ENCODE measurements around the gene ADIPOR2.

ADIPOR2 gene

DNA sequence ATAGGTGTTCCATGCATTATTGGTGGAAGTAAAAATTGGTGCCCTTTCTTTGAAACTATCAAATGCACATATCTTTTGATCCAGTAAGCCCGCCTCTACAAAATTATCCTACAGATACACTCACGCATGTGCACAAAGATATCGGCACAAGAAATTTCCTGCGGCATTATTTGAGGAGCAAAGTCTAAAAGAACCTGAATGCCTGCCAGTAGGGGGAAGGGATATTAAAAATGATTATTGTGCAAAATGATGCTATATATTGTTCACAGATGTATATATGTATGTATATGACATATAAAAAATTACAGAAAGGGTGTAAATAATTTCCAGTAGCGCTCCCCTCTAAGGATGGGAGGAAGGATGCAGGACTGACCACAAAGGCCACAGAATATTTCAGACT is 24.7 kb upstream of the ADIPOR2 start:
- H3K4me3 ChIP-seq (ENCODE audit: low read length), result no peak overlapping the region
- DNase-seq (ENCODE audit: low read depth), result no peak
- TF ChIP-seq, protein P1, sequence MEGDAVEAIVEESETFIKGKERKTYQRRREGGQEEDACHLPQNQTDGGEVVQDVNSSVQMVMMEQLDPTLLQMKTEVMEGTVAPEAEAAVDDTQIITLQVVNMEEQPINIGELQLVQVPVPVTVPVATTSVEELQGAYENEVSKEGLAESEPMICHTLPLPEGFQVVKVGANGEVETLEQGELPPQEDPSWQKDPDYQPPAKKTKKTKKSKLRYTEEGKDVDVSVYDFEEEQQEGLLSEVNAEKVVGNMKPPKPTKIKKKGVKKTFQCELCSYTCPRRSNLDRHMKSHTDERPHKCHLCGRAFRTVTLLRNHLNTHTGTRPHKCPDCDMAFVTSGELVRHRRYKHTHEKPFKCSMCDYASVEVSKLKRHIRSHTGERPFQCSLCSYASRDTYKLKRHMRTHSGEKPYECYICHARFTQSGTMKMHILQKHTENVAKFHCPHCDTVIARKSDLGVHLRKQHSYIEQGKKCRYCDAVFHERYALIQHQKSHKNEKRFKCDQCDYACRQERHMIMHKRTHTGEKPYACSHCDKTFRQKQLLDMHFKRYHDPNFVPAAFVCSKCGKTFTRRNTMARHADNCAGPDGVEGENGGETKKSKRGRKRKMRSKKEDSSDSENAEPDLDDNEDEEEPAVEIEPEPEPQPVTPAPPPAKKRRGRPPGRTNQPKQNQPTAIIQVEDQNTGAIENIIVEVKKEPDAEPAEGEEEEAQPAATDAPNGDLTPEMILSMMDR (conservative IDR thresholded peaks at IDR 0.05; ENCODE audit: low read length), result no peak

DNA sequence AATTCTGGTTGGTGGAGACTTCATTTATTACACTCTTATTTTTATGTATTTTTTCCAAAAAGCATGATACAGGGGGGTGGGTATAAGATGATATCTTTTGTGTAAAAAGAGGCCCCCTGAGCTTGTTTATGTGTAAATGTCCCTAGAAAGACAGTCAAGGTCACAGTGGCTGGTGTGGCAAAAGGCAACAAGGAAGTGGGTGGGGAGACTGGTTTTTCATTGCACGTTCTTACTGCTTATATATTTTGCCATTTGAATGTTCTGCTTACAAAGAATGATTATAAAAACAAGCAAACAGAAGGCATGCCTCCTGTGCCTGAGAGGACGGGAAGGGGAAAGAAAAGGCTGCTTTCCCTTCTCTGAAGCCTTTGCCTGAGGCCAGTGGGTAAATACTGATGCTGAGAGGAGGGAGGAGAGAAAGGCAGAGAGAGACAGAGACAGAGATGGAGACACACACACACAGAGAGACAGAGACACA is 24.1 kb upstream of the ADIPOR2 start:
- TF ChIP-seq, protein P1 (conservative IDR thresholded peaks at IDR 0.05; ENCODE audit: low read length), result no peak
- H3K4me3 ChIP-seq (ENCODE audit: low read length), result no peak overlapping the region
- no peak for DNase-seq (ENCODE audit: low read depth)

DNA sequence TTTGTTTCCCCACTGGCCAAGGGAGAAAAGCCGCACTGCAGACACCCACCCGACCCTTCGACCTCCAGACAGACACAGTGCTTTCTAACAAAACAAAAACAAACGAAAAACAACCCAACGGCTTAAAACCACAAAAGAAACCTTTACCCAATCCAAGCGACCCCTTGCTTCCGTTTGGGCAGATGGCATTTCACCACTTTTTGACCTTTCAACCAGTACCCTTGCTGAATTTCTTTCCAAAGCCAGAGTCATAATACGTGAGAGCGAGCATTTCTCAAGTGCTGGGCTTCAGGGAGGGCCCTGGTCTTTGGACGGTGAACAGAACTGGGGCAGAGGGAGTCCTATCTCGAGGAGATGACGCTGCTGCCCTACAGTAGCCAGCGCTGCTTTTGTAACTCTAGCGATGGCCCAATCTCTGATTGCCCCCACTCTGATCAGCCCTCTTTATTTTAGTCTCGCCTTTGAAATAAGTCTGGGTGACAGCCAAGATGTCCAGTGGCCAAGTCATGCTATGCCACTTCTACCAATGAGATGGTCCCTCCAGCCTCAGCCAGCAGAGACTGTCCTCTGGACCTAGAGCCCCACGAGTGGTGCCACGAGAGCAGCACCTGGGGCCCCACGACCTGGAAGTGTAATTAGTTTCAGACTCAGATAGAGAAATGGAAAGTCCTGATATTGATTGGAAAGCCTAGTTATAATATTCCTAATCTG is 21.9 kb upstream of the ADIPOR2 start:
- H3K4me3 ChIP-seq (ENCODE audit: low read length), result no peak overlapping the region
- no peak for DNase-seq (ENCODE audit: low read depth)
- TF ChIP-seq, protein P1 (conservative IDR thresholded peaks at IDR 0.05; ENCODE audit: low read length), result no peak

DNA sequence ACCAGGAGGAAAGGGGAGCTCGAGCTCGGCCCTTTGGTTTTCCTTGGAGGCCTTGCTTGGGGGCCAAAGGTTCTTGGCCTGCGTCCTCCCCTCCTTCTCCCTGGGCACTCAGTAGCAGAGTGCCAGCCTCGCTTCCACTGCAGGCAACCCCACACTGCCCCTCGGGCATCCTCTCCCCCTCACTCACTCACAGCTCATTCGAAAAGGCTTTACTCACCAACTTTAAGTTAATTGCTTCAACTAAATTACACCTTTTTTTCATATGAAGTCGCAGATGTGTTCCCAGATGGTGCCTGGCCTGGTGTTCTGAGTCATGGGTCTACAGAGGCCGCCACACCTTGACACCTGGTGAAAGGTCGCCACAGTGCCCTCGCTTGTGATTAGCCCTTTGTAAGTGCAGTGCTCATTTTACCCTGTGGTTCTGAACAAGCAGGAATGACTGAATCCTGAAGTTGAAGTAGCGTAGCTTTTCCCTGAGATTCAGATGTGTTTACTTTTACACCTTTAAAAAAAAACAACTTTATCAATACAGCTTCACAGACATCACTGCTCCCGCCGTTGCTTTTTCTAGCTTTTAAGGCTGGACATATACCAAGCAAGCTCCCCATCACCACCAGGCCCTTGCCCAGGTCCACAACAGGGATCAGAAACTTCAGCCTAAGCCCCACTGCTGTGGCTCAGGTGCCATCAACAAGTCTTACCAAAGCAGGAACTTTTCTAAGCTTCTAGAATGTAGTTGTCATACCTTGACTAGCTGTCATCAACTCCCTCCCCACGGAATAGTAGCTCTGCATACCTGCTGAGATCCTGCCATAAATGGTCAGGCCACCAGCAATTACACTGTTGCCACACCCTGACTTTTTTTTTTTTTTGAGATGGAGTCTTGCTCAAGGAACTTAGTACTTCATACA is 20.3 kb upstream of the ADIPOR2 start:
- TF ChIP-seq, protein P1 (conservative IDR thresholded peaks at IDR 0.05; ENCODE audit: low read length), result no peak
- H3K4me3 ChIP-seq (ENCODE audit: low read length), result no peak overlapping the region
- no peak for DNase-seq (ENCODE audit: low read depth)

DNA sequence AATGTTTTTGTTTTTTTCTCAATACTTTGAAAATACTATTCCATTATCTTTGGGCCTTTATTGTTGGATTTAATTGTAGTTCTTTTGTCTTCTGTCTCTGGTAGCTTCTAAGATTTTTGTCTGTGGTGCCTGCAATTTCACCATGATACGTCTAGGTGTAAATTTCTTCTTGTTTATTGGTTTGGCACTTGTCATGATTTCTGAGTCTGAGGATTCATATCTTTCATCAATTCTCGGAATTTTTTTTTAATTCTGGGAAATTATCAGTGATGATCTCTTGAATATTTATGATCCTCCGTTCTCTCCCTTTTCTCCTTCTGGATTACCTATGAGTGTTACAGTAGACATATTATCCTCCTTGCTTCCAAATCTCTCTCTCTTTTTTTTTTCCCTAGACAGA is 14.8 kb upstream of the ADIPOR2 start:
- DNase-seq (ENCODE audit: low read depth), result no peak
- no peak overlapping the region for H3K4me3 ChIP-seq (ENCODE audit: low read length)
- TF ChIP-seq, protein P1 (conservative IDR thresholded peaks at IDR 0.05; ENCODE audit: low read length), result no peak

DNA sequence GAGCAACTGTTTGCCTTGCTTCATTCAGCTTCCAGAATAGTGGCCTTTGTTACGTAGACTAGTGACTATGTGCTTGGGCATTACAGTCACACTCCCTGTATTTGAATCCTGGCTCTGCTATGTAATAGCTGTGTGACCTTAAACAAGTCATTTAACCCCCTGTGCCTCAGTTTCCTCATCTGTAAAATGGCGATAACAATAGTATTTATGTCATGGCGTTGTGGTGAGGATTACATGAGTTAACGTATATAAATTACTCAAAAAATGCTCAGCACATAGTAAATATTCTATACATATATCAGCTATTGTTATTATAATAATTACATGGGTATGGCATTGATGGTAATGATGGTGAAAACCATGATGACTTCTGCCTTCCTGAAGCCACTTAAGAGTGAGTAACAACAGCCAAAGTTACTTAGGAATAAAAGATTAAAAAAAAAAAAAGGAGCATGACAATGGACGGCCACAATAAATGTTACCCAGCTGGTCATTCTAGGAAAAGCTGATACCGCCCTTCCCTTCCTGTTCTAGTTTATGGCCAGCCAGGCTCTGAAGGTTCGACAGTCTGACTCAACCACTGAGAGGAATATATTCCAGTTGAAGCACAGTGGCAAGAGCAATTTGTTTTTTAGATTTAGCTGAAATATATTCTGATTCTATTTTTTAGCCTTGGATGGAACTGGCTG is 9.9 kb upstream of the ADIPOR2 start:
- DNase-seq (ENCODE audit: low read depth), result no peak
- H3K4me3 ChIP-seq (ENCODE audit: low read length), result no peak overlapping the region
- TF ChIP-seq, protein P1 (conservative IDR thresholded peaks at IDR 0.05; ENCODE audit: low read length), result no peak
